ENCODE data around the gene SHISA2. TPM values are rescaled to one million over a fixed set of nuclear protein-coding genes. Genes with fewer than 3 reads are reported as not detected.

The SHISA2 gene
- total RNA-seq, 1 experiment from 2014 or later, result 8.1 TPM

- Histone ChIP-seq H3K9ac (ENCODE audit: extremely low read depth, insufficient read length, low read length) (no peak overlapping the region), H4K5ac (ENCODE audit: insufficient read length, low read depth, low read length) (no peak overlapping the region), H2BK15ac (ENCODE audit: low read depth, low read length) (no peak overlapping the region), H3K4me1 (ENCODE audit: insufficient read depth, low read length) (no peaks in the 10 kb centered on the region), H3K79me1 (ENCODE audit: insufficient read depth, low read depth, low read length, poor library complexity, severe bottlenecking) (no peaks in the 10 kb centered on the region), H3K56ac (ENCODE audit: insufficient read length, low read depth, low read length) (no peak overlapping the region), H3K23ac (ENCODE audit: insufficient read length, low read depth, low read length) (no peak overlapping the region), H3K4ac (ENCODE audit: low read depth, low read length) (no peak overlapping the region), H4K8ac (replicated peaks; ENCODE audit: insufficient read length, low read depth, low read length) (no peak overlapping the region), H3K27ac (ENCODE audit: insufficient read length, low read depth, low read length) (no peak overlapping the region), H3K18ac (ENCODE audit: insufficient read length, low read depth, low read length) (no peak overlapping the region), H3K23me2 (ENCODE audit: insufficient read length, low read depth, low read length, poor library complexity, severe bottlenecking) (no peaks in the 10 kb centered on the region), H3K4me2 (ENCODE audit: insufficient read depth, insufficient read length, low read length) (no peak overlapping the region), H3T11ph (ENCODE audit: low read length) (no peak overlapping the region), H2AK5ac (ENCODE audit: insufficient read length, low read length) (no peak overlapping the region), H4K20me1 (ENCODE audit: control insufficient read depth, insufficient read depth, insufficient read length) (no peaks in the 10 kb centered on the region), H4K91ac (ENCODE audit: insufficient read length, low read depth, low read length) (no peak overlapping the region), H3K9me3 (ENCODE audit: control insufficient read depth, low read depth, low read length) (no peaks in the 10 kb centered on the region), H2AFZ (ENCODE audit: low read length) (no peak overlapping the region), H2BK120ac (ENCODE audit: low read depth, low read length, poor library complexity, severe bottlenecking) (no peak overlapping the region), H2BK12ac (ENCODE audit: insufficient read length, low read depth, low read length) (no peak overlapping the region), H3K14ac (ENCODE audit: insufficient read depth, low read length) (no peak overlapping the region), H2BK5ac (ENCODE audit: insufficient read length, low read length) (no peak overlapping the region), H2BK20ac (ENCODE audit: low read depth, low read length, poor library complexity, severe bottlenecking) (no peak overlapping the region), H3K27me3 (ENCODE audit: insufficient read depth, low read length) (no peaks in the 10 kb centered on the region), H3K79me2 (ENCODE audit: insufficient read depth, low read length) (no peaks in the 10 kb centered on the region)
- H3K4me3 Mint-ChIP-seq, result no peak overlapping the region
- H3K4me1 Mint-ChIP-seq, result peaks cover 6 to 10% of the 10 kb centered on the region in 2 experiments; a peak in 3 of 4 replicates
- DNase-seq, result no peak
- no peaks in the 10 kb centered on the region for H3K36me3 Mint-ChIP-seq (ENCODE audit: insufficient read depth in 1 of 3, low read depth in 3 of 3)
- H3K27ac Mint-ChIP-seq, result no peak overlapping the region
- WGBS (ENCODE audit: extremely low coverage, insufficient read length, low lambda C conversion rate), result no CpG with 5 or more reads among the region's 4 CpGs
- no peak for TF ChIP-seq CTCF (conservative IDR thresholded peaks at IDR 0.05)
- no peaks in the 10 kb centered on the region for H3K9me3 Mint-ChIP-seq
- H3K27me3 Mint-ChIP-seq (ENCODE audit: low read depth), result peaks cover 3% of the 10 kb centered on the region; the same call in 1 of the 2 replicates
These were observed 8.5 kb upstream of the SHISA2 start for GRCh38 chr13:26060357-26060756.
